ENCODE measurements around the gene BMP2. TPM values are rescaled to one million over a fixed set of nuclear protein-coding genes. Genes with fewer than 3 reads are reported as not detected.

Gene BMP2
- total and polyA plus RNA-seq, 3 experiments from 2014 or later: not detected

DNA sequence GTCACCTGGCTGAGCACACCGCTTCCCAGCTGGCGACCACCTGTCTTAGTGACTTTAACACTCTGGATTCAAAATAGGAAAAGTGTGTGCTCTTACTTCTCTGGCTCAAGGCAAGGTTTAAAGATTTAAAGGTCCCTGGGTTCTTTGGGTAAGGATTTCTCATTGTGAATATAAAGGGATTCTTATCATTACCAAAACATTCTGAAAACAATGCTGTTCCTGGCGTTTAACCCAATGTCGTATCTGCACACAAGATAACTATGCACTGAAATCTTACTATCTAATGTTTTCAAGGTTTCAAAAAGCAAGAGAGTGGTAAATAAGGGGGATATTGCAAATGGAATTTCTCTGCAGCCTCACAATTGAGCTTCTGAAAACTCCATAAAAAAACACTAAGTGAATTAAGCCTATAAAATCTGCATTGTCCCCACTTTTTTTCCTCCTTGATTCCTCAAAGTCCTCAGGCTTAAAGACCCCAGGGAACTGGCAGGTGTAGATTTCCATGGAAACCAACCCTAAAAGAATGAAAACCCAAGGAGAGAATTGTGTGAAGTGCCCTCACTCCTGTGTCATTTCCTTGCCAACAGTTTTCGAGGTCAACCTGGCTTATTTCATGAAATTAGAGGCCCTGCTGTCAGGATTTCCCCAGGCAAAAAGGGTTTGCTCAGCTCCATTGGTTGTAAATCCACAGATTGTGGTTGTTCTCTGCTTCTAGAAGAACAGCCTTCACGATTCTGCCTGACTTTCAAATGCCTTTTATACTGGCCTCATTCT, 44.0 kb downstream of the BMP2 start:
- POLR2A ChIA-PET: no interaction called here
- CTCF ChIA-PET: no interaction called here
- Histone ChIP-seq H3K27ac (ENCODE audit: low read depth, low read length) (no peak overlapping the region), H3K36me3 (ENCODE audit: insufficient read depth, low read length) (no peaks in the 10 kb centered on the region), H3K9me3 (ENCODE audit: low read length) (no peaks in the 10 kb centered on the region), H3K4me1 (ENCODE audit: insufficient read depth, low read length) (no peaks in the 10 kb centered on the region), H3K4me3 (ENCODE audit: low read length) (no peak overlapping the region), H3K27me3 (ENCODE audit: insufficient read depth, low read length, poor library complexity, severe bottlenecking) (no peaks in the 10 kb centered on the region)
- Mint-ChIP-seq H3K27ac (no peak overlapping the region), H3K27me3 (no peaks in the 10 kb centered on the region), H3K4me3 (no peak overlapping the region), H3K9me3 (peaks cover 0 to 23% (median 5%) of the 10 kb centered on the region in 5 donors), H3K36me3 (no peaks in the 10 kb centered on the region), H3K4me1 (no peaks in the 10 kb centered on the region)
- no peak for DNase-seq

- Mint-ChIP-seq H3K27me3 (no peaks in the 10 kb centered on the region), H3K27ac (no peak overlapping the region), H3K4me1 (no peaks in the 10 kb centered on the region), H3K9me3 (peaks cover 0 to 16% (median 5%) of the 10 kb centered on the region in 5 donors), H3K36me3 (no peaks in the 10 kb centered on the region), H3K4me3 (no peak overlapping the region)
- CTCF ChIA-PET: no interaction called here
- Histone ChIP-seq H3K4me1 (ENCODE audit: insufficient read depth, low read length) (no peaks in the 10 kb centered on the region), H3K4me3 (ENCODE audit: low read length) (no peak overlapping the region), H3K36me3 (ENCODE audit: insufficient read depth, low read length) (no peaks in the 10 kb centered on the region), H3K27me3 (ENCODE audit: insufficient read depth, low read length, poor library complexity, severe bottlenecking) (no peaks in the 10 kb centered on the region), H3K9me3 (ENCODE audit: low read length) (no peaks in the 10 kb centered on the region), H3K27ac (ENCODE audit: low read depth, low read length) (no peak overlapping the region)
- no peak for DNase-seq
- POLR2A ChIA-PET: no interaction called here
Measured at GRCh38 chr20:6812530-6812929, 45.0 kb downstream of the BMP2 start.

DNA sequence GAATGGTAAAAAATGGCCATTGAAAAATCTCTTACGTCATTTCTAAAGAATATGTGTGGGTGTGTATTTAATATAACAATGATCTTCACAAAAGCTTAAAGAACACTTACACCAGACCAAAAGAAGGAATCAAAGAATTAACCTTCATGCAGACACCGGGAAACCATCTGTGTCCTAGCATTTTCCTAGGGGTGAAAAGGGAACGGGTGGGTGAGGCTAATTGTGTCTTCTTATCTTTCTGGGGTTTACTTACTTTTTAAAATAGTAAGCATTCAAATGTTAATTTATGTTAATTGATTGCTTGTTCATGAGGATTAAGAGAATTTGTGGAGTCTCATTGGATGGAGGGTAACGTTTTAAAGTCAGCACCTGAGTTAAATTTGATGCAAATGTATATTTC, 47.5 kb downstream of the BMP2 start:
- H3K4me1 ChIP-seq (ENCODE audit: insufficient read depth, low read length): no peaks in the 10 kb centered on the region
- H3K4me3 ChIP-seq (ENCODE audit: low read length): no peak overlapping the region
- H3K9me3 Mint-ChIP-seq: peaks cover 0 to 14% (median 6%) of the 10 kb centered on the region in 5 donors
- no peak overlapping the region for H3K27ac ChIP-seq (ENCODE audit: low read depth, low read length)
- H3K4me1 Mint-ChIP-seq: no peaks in the 10 kb centered on the region
- no peaks in the 10 kb centered on the region for H3K36me3 ChIP-seq (ENCODE audit: insufficient read depth, low read length)
- H3K27me3 Mint-ChIP-seq: no peaks in the 10 kb centered on the region
- H3K9me3 ChIP-seq (ENCODE audit: low read length): no peaks in the 10 kb centered on the region
- H3K27me3 ChIP-seq (ENCODE audit: insufficient read depth, low read length, poor library complexity, severe bottlenecking): no peaks in the 10 kb centered on the region
- no peaks in the 10 kb centered on the region for H3K36me3 Mint-ChIP-seq
- H3K27ac Mint-ChIP-seq: no peak overlapping the region
- no peak overlapping the region for H3K4me3 Mint-ChIP-seq
- ChIA-PET CTCF (no interaction called here), POLR2A (no interaction called here)
- no peak for DNase-seq

DNA sequence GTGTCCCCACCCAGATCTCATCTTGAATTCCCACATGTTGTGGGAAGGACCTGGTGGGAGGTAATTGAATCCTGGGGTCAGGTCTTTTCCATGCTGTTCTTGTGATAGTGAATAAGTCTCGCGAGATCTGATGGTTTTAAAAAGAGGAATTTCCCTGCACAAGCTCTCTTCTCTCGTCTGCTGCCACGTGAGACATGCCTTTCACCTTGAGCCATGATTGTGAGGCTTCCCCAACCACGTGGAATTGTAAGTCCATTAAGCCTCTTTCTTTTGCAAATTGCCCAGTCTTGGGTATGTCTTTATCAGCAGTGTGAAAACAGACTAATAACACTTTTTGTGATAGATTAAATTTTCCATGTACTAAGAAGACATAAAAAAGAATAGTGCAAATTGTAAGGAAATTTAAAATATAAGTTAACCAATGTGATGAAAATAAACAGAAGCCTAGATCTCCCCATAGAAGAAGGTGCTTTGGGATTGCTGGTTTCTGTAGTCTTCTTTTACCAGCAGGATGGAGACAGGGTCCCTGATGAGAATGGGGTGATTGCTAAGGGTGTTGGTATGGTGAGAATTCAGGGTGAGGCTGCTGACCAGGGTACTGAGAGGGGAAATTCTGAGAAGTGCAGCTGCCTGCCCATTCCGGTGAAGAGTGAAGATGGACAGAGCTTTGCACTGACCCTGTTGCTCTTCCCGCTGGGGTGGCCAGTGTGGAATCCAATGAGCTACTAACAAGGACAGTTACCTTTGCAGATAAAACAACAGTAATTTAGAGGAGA, 50.7 kb downstream of the BMP2 start:
- ChIA-PET CTCF (no interaction called here), POLR2A (no interaction called here)
- no peaks in the 10 kb centered on the region for H3K36me3 Mint-ChIP-seq
- no peak overlapping the region for H3K4me3 Mint-ChIP-seq
- no peak overlapping the region for H3K27ac Mint-ChIP-seq
- Histone ChIP-seq H3K27ac (ENCODE audit: low read depth, low read length) (no peak overlapping the region), H3K36me3 (ENCODE audit: insufficient read depth, low read length) (no peaks in the 10 kb centered on the region), H3K4me1 (ENCODE audit: insufficient read depth, low read length) (no peaks in the 10 kb centered on the region), H3K9me3 (ENCODE audit: low read length) (no peaks in the 10 kb centered on the region), H3K4me3 (ENCODE audit: low read length) (no peak overlapping the region), H3K27me3 (ENCODE audit: insufficient read depth, low read length, poor library complexity, severe bottlenecking) (no peaks in the 10 kb centered on the region)
- H3K4me1 Mint-ChIP-seq: no peaks in the 10 kb centered on the region
- H3K9me3 Mint-ChIP-seq: peaks cover 0 to 13% (median 4%) of the 10 kb centered on the region in 5 donors
- DNase-seq: no peak
- no peaks in the 10 kb centered on the region for H3K27me3 Mint-ChIP-seq

GRCh38 chr20:6819599-6819998, 52.1 kb downstream of the BMP2 start:
- no peak overlapping the region for H3K4me3 Mint-ChIP-seq

DNA sequence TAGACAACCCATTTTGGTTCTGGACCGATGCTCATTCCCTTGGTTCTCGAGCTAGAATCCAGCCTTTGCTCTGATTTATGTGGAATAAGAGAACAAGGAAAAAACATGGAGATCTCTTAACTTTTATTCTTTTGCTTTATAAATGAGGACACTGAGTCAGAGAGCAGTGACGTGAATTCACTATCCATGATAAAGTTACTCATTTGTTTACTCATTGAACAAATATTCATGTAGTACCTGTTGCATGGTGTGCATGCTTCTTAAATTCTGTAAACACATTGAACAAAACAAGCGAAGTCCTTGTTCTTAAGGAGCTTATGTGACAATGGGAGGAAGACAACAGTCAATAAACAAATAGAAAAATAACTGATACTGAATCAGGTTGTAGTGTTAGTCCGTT, 56.9 kb downstream of the BMP2 start:
- H3K4me3 ChIP-seq (ENCODE audit: low read length): no peak overlapping the region
- no peaks in the 10 kb centered on the region for H3K36me3 Mint-ChIP-seq
- H3K4me1 Mint-ChIP-seq: no peaks in the 10 kb centered on the region
- H3K36me3 ChIP-seq (ENCODE audit: insufficient read depth, low read length): no peaks in the 10 kb centered on the region
- H3K27ac ChIP-seq (ENCODE audit: low read depth, low read length): no peak overlapping the region
- ChIA-PET POLR2A (no interaction called here), CTCF (interaction anchor here (1.1 kb wide), 1 partner anchor 1897 kb away, joined by 4 read pairs; no protein-coding TSS in a partner anchor)
- H3K27ac Mint-ChIP-seq: no peak overlapping the region
- H3K9me3 Mint-ChIP-seq: peaks cover 0 to 7% (median 4%) of the 10 kb centered on the region in 5 donors
- no peaks in the 10 kb centered on the region for H3K27me3 Mint-ChIP-seq
- DNase-seq: no peak
- H3K4me3 Mint-ChIP-seq: no peak overlapping the region
- H3K27me3 ChIP-seq (ENCODE audit: insufficient read depth, low read length, poor library complexity, severe bottlenecking): no peaks in the 10 kb centered on the region
- H3K9me3 ChIP-seq (ENCODE audit: low read length): no peaks in the 10 kb centered on the region
- H3K4me1 ChIP-seq (ENCODE audit: insufficient read depth, low read length): no peaks in the 10 kb centered on the region

More at GRCh38 chr20:6819599-6819998, 52.1 kb downstream of the BMP2 start:
- no peaks in the 10 kb centered on the region for H3K36me3 Mint-ChIP-seq
- Histone ChIP-seq H3K4me1 (ENCODE audit: insufficient read depth, low read length) (no peaks in the 10 kb centered on the region), H3K27me3 (ENCODE audit: insufficient read depth, low read length, poor library complexity, severe bottlenecking) (no peaks in the 10 kb centered on the region), H3K27ac (ENCODE audit: low read depth, low read length) (no peak overlapping the region), H3K4me3 (ENCODE audit: low read length) (no peak overlapping the region), H3K9me3 (ENCODE audit: low read length) (no peaks in the 10 kb centered on the region), H3K36me3 (ENCODE audit: insufficient read depth, low read length) (no peaks in the 10 kb centered on the region)
- peaks cover 0 to 13% (median 4%) of the 10 kb centered on the region in 5 donors for H3K9me3 Mint-ChIP-seq
- POLR2A ChIA-PET: no interaction called here
- H3K27me3 Mint-ChIP-seq: no peaks in the 10 kb centered on the region
- CTCF ChIA-PET: no interaction called here
- H3K4me1 Mint-ChIP-seq: no peaks in the 10 kb centered on the region
- DNase-seq: no peak
- H3K27ac Mint-ChIP-seq: no peak overlapping the region

- Histone ChIP-seq H3K9me3 (ENCODE audit: low read length) (no peaks in the 10 kb centered on the region), H3K4me1 (ENCODE audit: insufficient read depth, low read length) (no peaks in the 10 kb centered on the region), H3K4me3 (ENCODE audit: low read length) (no peak overlapping the region), H3K27ac (ENCODE audit: low read depth, low read length) (no peak overlapping the region), H3K36me3 (ENCODE audit: insufficient read depth, low read length) (no peaks in the 10 kb centered on the region), H3K27me3 (ENCODE audit: insufficient read depth, low read length, poor library complexity, severe bottlenecking) (no peaks in the 10 kb centered on the region)
- Mint-ChIP-seq H3K27ac (no peak overlapping the region), H3K36me3 (no peaks in the 10 kb centered on the region), H3K4me3 (no peak overlapping the region), H3K27me3 (no peaks in the 10 kb centered on the region), H3K4me1 (no peaks in the 10 kb centered on the region), H3K9me3 (peaks cover 0 to 7% (median 5%) of the 10 kb centered on the region in 5 donors)
- DNase-seq: no peak
- POLR2A ChIA-PET: no interaction called here
- CTCF ChIA-PET: no interaction called here
Measured at GRCh38 chr20:6827472-6827871, 60.0 kb downstream of the BMP2 start.

DNA sequence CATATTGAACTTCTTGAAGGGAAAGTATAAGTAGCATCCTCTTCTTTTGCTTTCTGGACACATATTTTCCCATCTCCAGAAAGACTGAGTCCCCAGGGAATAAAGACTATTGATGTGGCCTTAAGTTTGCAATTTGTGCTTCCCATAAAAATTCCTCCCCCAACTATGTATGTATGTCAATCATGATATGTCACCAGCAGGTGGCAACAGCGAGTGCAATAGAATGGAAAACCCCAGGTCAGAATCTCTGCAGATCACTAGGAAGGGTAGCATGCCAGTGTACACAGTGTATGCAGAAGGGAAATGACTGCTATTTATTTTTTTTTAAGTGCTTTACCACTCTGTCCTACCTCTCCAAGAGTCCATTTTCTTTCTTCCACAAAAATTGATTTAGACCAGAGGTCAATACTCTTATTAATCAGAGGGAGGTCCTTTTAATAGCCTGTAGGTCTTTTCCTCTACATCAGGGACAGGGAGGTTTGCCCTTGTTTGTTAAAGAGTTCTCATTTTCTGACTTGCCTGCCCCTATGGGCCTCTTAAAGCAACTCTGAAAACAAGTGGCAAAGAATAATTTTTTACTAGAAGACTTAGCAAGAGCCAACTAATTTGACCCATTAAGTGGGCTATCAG, 61.4 kb downstream of the BMP2 start:
- Mint-ChIP-seq H3K27me3 (no peaks in the 10 kb centered on the region), H3K36me3 (no peaks in the 10 kb centered on the region), H3K4me3 (no peak overlapping the region), H3K27ac (no peak overlapping the region), H3K4me1 (no peaks in the 10 kb centered on the region), H3K9me3 (peaks cover 0 to 10% (median 5%) of the 10 kb centered on the region in 5 donors)
- Histone ChIP-seq H3K9me3 (ENCODE audit: low read length) (no peaks in the 10 kb centered on the region), H3K36me3 (ENCODE audit: insufficient read depth, low read length) (no peaks in the 10 kb centered on the region), H3K4me1 (ENCODE audit: insufficient read depth, low read length) (no peaks in the 10 kb centered on the region), H3K27me3 (ENCODE audit: insufficient read depth, low read length, poor library complexity, severe bottlenecking) (no peaks in the 10 kb centered on the region), H3K4me3 (ENCODE audit: low read length) (no peak overlapping the region), H3K27ac (ENCODE audit: low read depth, low read length) (no peak overlapping the region)
- ChIA-PET CTCF (no interaction called here), POLR2A (no interaction called here)
- no peak for DNase-seq

All from CD8-positive, alpha-beta memory T cell (primary cell).